Skeletal muscle satellite cell (primary cell): ENCODE data around the gene MRC1.

Experiments
- H3K27me3 ChIP-seq: 2 replicates; pipeline ENCODE4 v1.7.0; 2013; ENCODE audit warnings: low read length; ENCODE audit not compliant: control insufficient read depth, insufficient read depth
- H3K36me3 ChIP-seq: 2 replicates; pipeline ENCODE4 v1.7.0; 2013; ENCODE audit warnings: mild to moderate bottlenecking, control low read depth, low read length; ENCODE audit not compliant: insufficient read depth
- H3K4me1 ChIP-seq: 2 replicates; pipeline ENCODE4 v1.7.0; 2013; ENCODE audit warnings: low read length; ENCODE audit not compliant: control insufficient read depth, insufficient read depth
- H3K4me2 ChIP-seq: 2 replicates; pipeline ENCODE4 v1.7.0; 2013; ENCODE audit warnings: mild to moderate bottlenecking, low read length
- H3K4me3 ChIP-seq: 2 replicates; pipeline ENCODE4 v1.7.0; 2013; ENCODE audit warnings: low read length
- H3K9ac ChIP-seq: 2 replicates; pipeline ENCODE4 v1.7.0; 2013; ENCODE audit warnings: mild to moderate bottlenecking, low read depth, low read length, moderate library complexity
- H3K9me3 ChIP-seq: replicated peaks from 2 replicates; pipeline ENCODE4 v1.7.0; 2013; ENCODE audit warnings: mild to moderate bottlenecking, control low read depth, low read length

The MRC1 gene

GRCh38 chr10:17801507-17801906, 7.6 kb upstream of the MRC1 start:
- no peak overlapping the region for H3K4me3 ChIP-seq
- no peaks in the 10 kb centered on the region for H3K36me3 ChIP-seq
- no peak overlapping the region for H3K9ac ChIP-seq
- peaks cover 8% of the 10 kb centered on the region for H3K4me1 ChIP-seq
- H3K27me3 ChIP-seq: no peaks in the 10 kb centered on the region
- H3K9me3 ChIP-seq: no peaks in the 10 kb centered on the region
- H3K4me2 ChIP-seq: no peak overlapping the region

- H3K4me1 ChIP-seq: peaks cover 8% of the 10 kb centered on the region
- H3K27me3 ChIP-seq: no peaks in the 10 kb centered on the region
These were observed 6.8 kb upstream of the MRC1 start for GRCh38 chr10:17802350-17802749.

GRCh38 chr10:17802976-17803375, 6.2 kb upstream of the MRC1 start:
- no peaks in the 10 kb centered on the region for H3K27me3 ChIP-seq
- no peak overlapping the region for H3K4me2 ChIP-seq

More at GRCh38 chr10:17802350-17802749, 6.8 kb upstream of the MRC1 start:
- H3K4me2 ChIP-seq: no peak overlapping the region
- H3K9ac ChIP-seq: no peak overlapping the region
- H3K9me3 ChIP-seq: no peaks in the 10 kb centered on the region
- H3K36me3 ChIP-seq: no peaks in the 10 kb centered on the region
- no peak overlapping the region for H3K4me3 ChIP-seq

GRCh38 chr10:17805330-17805729, 3.8 kb upstream of the MRC1 start:
- Histone ChIP-seq H3K36me3 (no peaks in the 10 kb centered on the region), H3K9ac (no peak overlapping the region), H3K4me1 (peaks cover 8% of the 10 kb centered on the region), H3K9me3 (no peaks in the 10 kb centered on the region), H3K27me3 (no peaks in the 10 kb centered on the region), H3K4me3 (no peak overlapping the region), H3K4me2 (no peak overlapping the region)

More at GRCh38 chr10:17802976-17803375, 6.2 kb upstream of the MRC1 start:
- Histone ChIP-seq H3K4me1 (peaks cover 8% of the 10 kb centered on the region), H3K9ac (no peak overlapping the region), H3K36me3 (no peaks in the 10 kb centered on the region), H3K9me3 (no peaks in the 10 kb centered on the region), H3K4me3 (no peak overlapping the region)

GRCh38 chr10:17805921-17806577, 3.1 kb upstream of the MRC1 start:
- no peak overlapping the region for H3K4me3 ChIP-seq
- H3K9ac ChIP-seq: no peak overlapping the region
- H3K4me2 ChIP-seq: no peak overlapping the region
- no peaks in the 10 kb centered on the region for H3K27me3 ChIP-seq
- H3K36me3 ChIP-seq: no peaks in the 10 kb centered on the region
- no peaks in the 10 kb centered on the region for H3K9me3 ChIP-seq
- peaks cover 9% of the 10 kb centered on the region for H3K4me1 ChIP-seq

GRCh38 chr10:17811146-17811865, 2.2 kb downstream of the MRC1 start:
- Histone ChIP-seq H3K36me3 (no peaks in the 10 kb centered on the region), H3K4me3 (no peak overlapping the region), H3K9ac (no peak overlapping the region), H3K9me3 (no peaks in the 10 kb centered on the region), H3K27me3 (no peaks in the 10 kb centered on the region), H3K4me2 (no peak overlapping the region), H3K4me1 (peaks cover 4% of the 10 kb centered on the region)

- no peaks in the 10 kb centered on the region for H3K36me3 ChIP-seq
- no peaks in the 10 kb centered on the region for H3K27me3 ChIP-seq
- no peak overlapping the region for H3K4me3 ChIP-seq
- H3K4me2 ChIP-seq: no peak overlapping the region
- H3K4me1 ChIP-seq: peaks cover 4% of the 10 kb centered on the region
- no peaks in the 10 kb centered on the region for H3K9me3 ChIP-seq
- H3K9ac ChIP-seq: no peak overlapping the region
These were observed 5.8 kb downstream of the MRC1 start for GRCh38 chr10:17814973-17815372.

- no peaks in the 10 kb centered on the region for H3K27me3 ChIP-seq
- H3K4me1 ChIP-seq: peaks cover 2% of the 10 kb centered on the region
- no peaks in the 10 kb centered on the region for H3K9me3 ChIP-seq
- no peak overlapping the region for H3K4me2 ChIP-seq
- H3K36me3 ChIP-seq: no peaks in the 10 kb centered on the region
- H3K9ac ChIP-seq: no peak overlapping the region
- H3K4me3 ChIP-seq: no peak overlapping the region
These were observed 7.1 kb downstream of the MRC1 start for GRCh38 chr10:17816199-17816598.

GRCh38 chr10:17817316-17817715, 8.2 kb downstream of the MRC1 start:
- Histone ChIP-seq H3K27me3 (no peaks in the 10 kb centered on the region), H3K4me1 (no peaks in the 10 kb centered on the region), H3K4me3 (no peak overlapping the region), H3K36me3 (no peaks in the 10 kb centered on the region), H3K9ac (no peak overlapping the region), H3K4me2 (no peak overlapping the region), H3K9me3 (no peaks in the 10 kb centered on the region)

- Histone ChIP-seq H3K27me3 (no peaks in the 10 kb centered on the region), H3K4me3 (no peak overlapping the region), H3K9me3 (no peaks in the 10 kb centered on the region), H3K4me1 (no peaks in the 10 kb centered on the region), H3K36me3 (no peaks in the 10 kb centered on the region), H3K4me2 (no peak overlapping the region), H3K9ac (no peak overlapping the region)
These were observed 8.6 kb downstream of the MRC1 start for GRCh38 chr10:17817790-17818189.

GRCh38 chr10:17819836-17820235, 10.7 kb downstream of the MRC1 start:
- Histone ChIP-seq H3K9me3 (no peaks in the 10 kb centered on the region), H3K36me3 (no peaks in the 10 kb centered on the region), H3K4me3 (no peak overlapping the region), H3K4me1 (no peaks in the 10 kb centered on the region), H3K4me2 (no peak overlapping the region), H3K27me3 (no peaks in the 10 kb centered on the region), H3K9ac (no peak overlapping the region)

- Histone ChIP-seq H3K4me3 (no peak overlapping the region), H3K36me3 (no peaks in the 10 kb centered on the region), H3K9me3 (no peaks in the 10 kb centered on the region), H3K4me1 (no peaks in the 10 kb centered on the region), H3K27me3 (no peaks in the 10 kb centered on the region), H3K9ac (no peak overlapping the region), H3K4me2 (no peak overlapping the region)
These were observed 11.8 kb downstream of the MRC1 start for GRCh38 chr10:17820943-17821342.
